Endothelial cell of umbilical vein (primary cell): Measurements from ENCODE around the gene TOR4A. TPM values are rescaled to one million over a fixed set of nuclear protein-coding genes. Genes with fewer than 3 reads are reported as not detected.

Experiments
- BruUV-seq: library from RNA; stranded (reverse); fragments of 400-500 nt; replicated peaks from 2 replicates; lab custom pipeline; 2021; lab: Mats Ljungman, UMichigan
- CTCF ChIA-PET: fragments of 300-600, 350-600 bp; sonication (Branson Sonifier 250); formaldehyde crosslinking; loops from one replicate; lab custom pipeline; 2021; ENCODE audit warnings: antibody characterized with exemption, inconsistent platforms; lab: Charles Lee
- POLR2A ChIA-PET: fragments of 300-600, 350-600 bp; sonication (Branson Sonifier 250); formaldehyde crosslinking; loops from one replicate; lab custom pipeline; 2021; ENCODE audit warnings: antibody characterized with exemption, inconsistent platforms; lab: Charles Lee
- DNase-seq: peaks from one replicate; pipeline ENCODE4 v3.0.0-alpha.2; 2011; ENCODE audit warnings: low read depth, low spot score
- FAIRE-seq: peaks from 2 replicates; lab custom pipeline; 2011; peaks lifted over from hg19 to GRCh38; lab: Jason Lieb, UNC
- H2AFZ ChIP-seq: 2 replicates; pipeline ENCODE4 v1.6.0; 2012; ENCODE audit warnings: low read depth, low read length, control low read depth, inconsistent platforms
- H3K27ac ChIP-seq: 2 replicates; pipeline ENCODE4 v1.5.1; 2011; ENCODE audit warnings: low read depth, mild to moderate bottlenecking, control low read depth, low read length, moderate library complexity; ENCODE audit not compliant: insufficient read depth
- H3K27me3 ChIP-seq, 2 experiments: 2 replicates each; pipeline versions ENCODE4 v1.6.0 to v1.6.1; 2011; ENCODE audit warnings: low read length in 2 of 2, mixed read lengths in 1 of 2; ENCODE audit not compliant: control insufficient read depth in 2 of 2, insufficient read depth in 2 of 2
- H3K36me3 ChIP-seq, 2 experiments: 2 replicates in 1 of 2; 3 replicates in 1 of 2; pipeline ENCODE4 v1.5.1; 2011; ENCODE audit warnings: low read length in 2 of 2, mild to moderate bottlenecking in 1 of 2, moderate library complexity in 1 of 2; ENCODE audit not compliant: control insufficient read depth in 2 of 2, insufficient read depth in 2 of 2; ENCODE audit errors: extremely low read depth in 1 of 2
- H3K4me1 ChIP-seq: 3 replicates; pipeline ENCODE4 v1.5.1; 2011; ENCODE audit warnings: mild to moderate bottlenecking, low read length; ENCODE audit not compliant: control insufficient read depth, insufficient read depth; ENCODE audit errors: extremely low read depth
- H3K4me2 ChIP-seq: 2 replicates; pipeline ENCODE4 v1.6.1; 2011; ENCODE audit warnings: low read length, control low read depth, mixed read lengths; ENCODE audit not compliant: insufficient read depth
- H3K4me3 ChIP-seq, 3 experiments: fragments of 200-600 bp in 1 of 3; sonication (generic), shearing (Covaris generic) in 1 of 3; replicated peaks in 1 of 3; 2 replicates each; pipeline ENCODE4 v1.5.1; 2011 to 2016; ENCODE audit warnings: control low read depth in 3 of 3, low read length in 3 of 3, mild to moderate bottlenecking in 2 of 3, inconsistent platforms in 1 of 3, low read depth in 1 of 3, moderate library complexity in 1 of 3; ENCODE audit not compliant: insufficient read depth in 1 of 3
- H3K79me2 ChIP-seq: 2 replicates; pipeline ENCODE4 v1.6.0; 2012; ENCODE audit warnings: low read length, inconsistent platforms; ENCODE audit not compliant: control insufficient read depth, insufficient read depth
- H3K9ac ChIP-seq: replicated peaks from 2 replicates; pipeline ENCODE3; 2011; ENCODE audit warnings: low read length, control low read depth; ENCODE audit not compliant: insufficient read depth; ENCODE audit errors: extremely low read depth
- H3K9me1 ChIP-seq: replicated peaks from 3 replicates; pipeline ENCODE4 v1.6.0; 2011; ENCODE audit warnings: mild to moderate bottlenecking, low read length; ENCODE audit not compliant: control insufficient read depth, insufficient read depth; ENCODE audit errors: extremely low read depth
- H3K9me3 ChIP-seq: replicated peaks from 2 replicates; pipeline ENCODE4 v1.5.1; 2012; ENCODE audit warnings: low read length, inconsistent platforms; ENCODE audit not compliant: control insufficient read depth, insufficient read depth
- H4K20me1 ChIP-seq: replicated peaks from 2 replicates; pipeline ENCODE3; 2011; ENCODE audit warnings: mild to moderate bottlenecking, low read length; ENCODE audit not compliant: control insufficient read depth, insufficient read depth; ENCODE audit errors: extremely low read depth
- EZH2 ChIP-seq: IDR thresholded peaks from 2 replicates; pipeline ENCODE4 v1.6.1; 2012; ENCODE audit warnings: borderline replicate concordance, low read depth, mild to moderate bottlenecking, moderate library complexity, low read length, inconsistent platforms; ENCODE audit not compliant: severe bottlenecking
- FOS ChIP-seq: IDR thresholded peaks from 2 replicates; pipeline ENCODE4 v1.6.1; 2011; ENCODE audit warnings: mild to moderate bottlenecking, low read length, moderate library complexity, borderline replicate concordance; ENCODE audit not compliant: insufficient read depth
- GATA2 ChIP-seq: IDR thresholded peaks from 2 replicates; pipeline ENCODE4 v1.7.0; 2011; ENCODE audit warnings: low read depth, mild to moderate bottlenecking, moderate library complexity, mixed read lengths, low read length; ENCODE audit not compliant: insufficient read length, insufficient read depth
- JUN ChIP-seq: IDR thresholded peaks from 2 replicates; pipeline ENCODE4 v1.6.1; 2011; ENCODE audit warnings: borderline replicate concordance, low read depth; ENCODE audit not compliant: insufficient read length, insufficient read depth
- MYC ChIP-seq: IDR thresholded peaks from one replicate; pipeline ENCODE4 v1.6.1; 2011; ENCODE audit warnings: mild to moderate bottlenecking, low read depth, low read length
- POLR2A ChIP-seq: IDR thresholded peaks from 2 replicates; pipeline ENCODE4 v1.6.1; 2012; ENCODE audit warnings: low read depth, mild to moderate bottlenecking, control low read depth, low read length
- POLR2AphosphoS5 ChIP-seq: IDR thresholded peaks from 2 replicates; pipeline ENCODE4 v1.6.1; 2012; ENCODE audit warnings: low read depth, mild to moderate bottlenecking, control low read depth, low read length, moderate library complexity; ENCODE audit not compliant: insufficient read depth
- dilution Hi-C: fragments of 300-500 bp; cut with MboI; formaldehyde crosslinking; loops from one replicate; pipeline ENCODE4 v1.15.0; 2019; ENCODE audit warnings: low sequenced_read_pairs; ENCODE audit not compliant: extremely low pct_ligation_motif_present
- intact Hi-C: fragments of 100-400 bp; cut with micrococcal nuclease; formaldehyde crosslinking; loops from one replicate; pipeline ENCODE4 v1.10.0; 2022
- polyA plus RNA-seq, 4 experiments: library from polyadenylated mRNA; depleted of rRNA in 3 of 4; stranded (reverse) in 3 of 4; unstranded in 1 of 4; fragments of >200 nt; gene quantifications; 2 replicates each; pipeline versions ENCODE4 v1.2.1 to v1.2.3, GENCODE V29; 2011 to 2012; ENCODE audit warnings: missing spikeins in 1 of 4
- total RNA-seq: library from RNA; stranded (reverse); gene quantifications from 2 replicates; pipeline ENCODE4 v1.2.3, GENCODE V29; 2021
- TF ChIP-seq, protein P1 (sequence below): IDR thresholded peaks from 2 replicates; pipeline ENCODE4 v1.6.1; 2011; ENCODE audit not compliant: insufficient read depth, insufficient read length
- TF ChIP-seq, protein P2 (sequence below), 2 donors: IDR thresholded peaks; 1 replicate in 1 of 2; 2 replicates in 1 of 2; pipeline ENCODE4 v1.5.1; 2011; ENCODE audit warnings: low read length in 2 of 2, mild to moderate bottlenecking in 2 of 2, moderate library complexity in 2 of 2, control low read depth in 1 of 2, inconsistent platforms in 1 of 2, low read depth in 1 of 2; ENCODE audit not compliant: insufficient read depth in 1 of 2; ENCODE audit errors: extremely low read depth in 1 of 2

Gene TOR4A
- total and polyA plus RNA-seq, 2 donors (not counting 3 experiments of a cell fraction or from before 2014, with no cell fraction given) = 32.4 to 48.0 TPM

DNA sequence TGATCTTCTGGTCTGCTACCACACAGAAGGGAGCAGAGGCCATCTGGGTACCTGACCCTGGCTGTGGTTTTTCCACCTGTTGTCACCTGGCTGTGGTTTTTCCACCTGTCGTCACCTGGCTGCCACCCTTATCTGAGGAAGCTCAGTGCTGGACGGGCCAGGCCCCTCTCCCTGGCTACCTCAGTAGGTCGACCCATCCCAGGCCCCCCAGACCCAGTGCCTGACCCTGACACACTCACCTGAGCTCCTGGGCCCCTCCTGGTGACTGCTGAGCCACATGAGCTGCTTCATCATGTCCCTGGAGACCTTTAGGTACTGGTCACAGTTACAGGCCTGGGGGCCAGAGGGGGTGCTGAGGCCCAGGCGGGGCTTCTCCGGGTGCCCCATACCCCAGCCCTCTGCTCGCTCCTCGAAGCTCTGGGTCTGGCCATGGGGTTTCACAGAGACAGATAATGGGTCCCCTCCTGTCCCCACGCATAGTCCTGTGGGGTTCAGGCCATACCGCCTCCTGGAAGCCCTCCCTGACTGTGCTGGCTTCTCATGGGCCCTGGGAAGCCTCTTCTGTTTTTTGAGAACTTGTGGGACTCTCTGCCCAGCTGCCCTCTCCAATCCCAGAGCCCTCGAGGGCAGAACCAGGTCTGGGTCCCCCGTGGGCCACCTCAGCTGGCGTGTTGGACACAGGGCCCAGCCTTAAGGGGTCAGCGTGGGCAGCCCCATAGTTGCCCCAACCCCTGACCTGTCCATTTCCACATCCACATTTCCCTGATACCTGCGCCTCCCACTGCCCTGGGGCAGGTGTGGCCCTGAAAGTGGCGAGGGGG is 32.1 kb downstream of the TOR4A start:
- no peak for FAIRE-seq
- H3K4me1 ChIP-seq = peaks cover 22% of the 10 kb centered on the region

More for the DNA sequence above, 32.1 kb downstream of the TOR4A start:
- Histone ChIP-seq H3K4me3 (no peak overlapping the region), H3K27ac (no peak overlapping the region), H3K4me2 (no peak overlapping the region), H3K27me3 (no peaks in the 10 kb centered on the region), H3K9me1 (no peaks in the 10 kb centered on the region), H3K36me3 (no peaks in the 10 kb centered on the region), H3K9ac (no peak overlapping the region), H3K79me2 (no peaks in the 10 kb centered on the region), H3K9me3 (no peaks in the 10 kb centered on the region), H4K20me1 (no peaks in the 10 kb centered on the region), H2AFZ (no peak overlapping the region)
- ChIA-PET CTCF (interaction anchor here (1.1 to 1.3 kb wide), 2 partner anchors 7 to 11 kb away, joined by 3 to 4 read pairs; partner anchors contain the start of gene NRARP), POLR2A (no interaction called here)
- no peak for DNase-seq
- BruUV-seq = no TSS peak
- TF ChIP-seq GATA2 = no peak
- TF ChIP-seq POLR2AphosphoS5 = no peak
- no peak for TF ChIP-seq MYC
- TF ChIP-seq, protein P1, sequence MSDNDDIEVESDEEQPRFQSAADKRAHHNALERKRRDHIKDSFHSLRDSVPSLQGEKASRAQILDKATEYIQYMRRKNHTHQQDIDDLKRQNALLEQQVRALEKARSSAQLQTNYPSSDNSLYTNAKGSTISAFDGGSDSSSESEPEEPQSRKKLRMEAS = no peak
- TF ChIP-seq EZH2 = no peak
- TF ChIP-seq JUN = no peak
- no peak for TF ChIP-seq POLR2A
- TF ChIP-seq, protein P2, sequence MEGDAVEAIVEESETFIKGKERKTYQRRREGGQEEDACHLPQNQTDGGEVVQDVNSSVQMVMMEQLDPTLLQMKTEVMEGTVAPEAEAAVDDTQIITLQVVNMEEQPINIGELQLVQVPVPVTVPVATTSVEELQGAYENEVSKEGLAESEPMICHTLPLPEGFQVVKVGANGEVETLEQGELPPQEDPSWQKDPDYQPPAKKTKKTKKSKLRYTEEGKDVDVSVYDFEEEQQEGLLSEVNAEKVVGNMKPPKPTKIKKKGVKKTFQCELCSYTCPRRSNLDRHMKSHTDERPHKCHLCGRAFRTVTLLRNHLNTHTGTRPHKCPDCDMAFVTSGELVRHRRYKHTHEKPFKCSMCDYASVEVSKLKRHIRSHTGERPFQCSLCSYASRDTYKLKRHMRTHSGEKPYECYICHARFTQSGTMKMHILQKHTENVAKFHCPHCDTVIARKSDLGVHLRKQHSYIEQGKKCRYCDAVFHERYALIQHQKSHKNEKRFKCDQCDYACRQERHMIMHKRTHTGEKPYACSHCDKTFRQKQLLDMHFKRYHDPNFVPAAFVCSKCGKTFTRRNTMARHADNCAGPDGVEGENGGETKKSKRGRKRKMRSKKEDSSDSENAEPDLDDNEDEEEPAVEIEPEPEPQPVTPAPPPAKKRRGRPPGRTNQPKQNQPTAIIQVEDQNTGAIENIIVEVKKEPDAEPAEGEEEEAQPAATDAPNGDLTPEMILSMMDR (IDR thresholded peaks at IDR 0.05; ENCODE audit: extremely low read depth in 1 of 2, insufficient read depth in 1 of 2, low read depth in 1 of 2, low read length in 2 of 2) = no peak
- TF ChIP-seq FOS = no peak
- intact Hi-C loops = no loop called here
- dilution Hi-C loops = no loop called here
